ENCODE results near the gene MEIOB. TPM values are rescaled to one million over a fixed set of nuclear protein-coding genes. Genes with fewer than 3 reads are reported as not detected.

Gene MEIOB
- polyA plus RNA-seq, 3 donors = not detected

DNA sequence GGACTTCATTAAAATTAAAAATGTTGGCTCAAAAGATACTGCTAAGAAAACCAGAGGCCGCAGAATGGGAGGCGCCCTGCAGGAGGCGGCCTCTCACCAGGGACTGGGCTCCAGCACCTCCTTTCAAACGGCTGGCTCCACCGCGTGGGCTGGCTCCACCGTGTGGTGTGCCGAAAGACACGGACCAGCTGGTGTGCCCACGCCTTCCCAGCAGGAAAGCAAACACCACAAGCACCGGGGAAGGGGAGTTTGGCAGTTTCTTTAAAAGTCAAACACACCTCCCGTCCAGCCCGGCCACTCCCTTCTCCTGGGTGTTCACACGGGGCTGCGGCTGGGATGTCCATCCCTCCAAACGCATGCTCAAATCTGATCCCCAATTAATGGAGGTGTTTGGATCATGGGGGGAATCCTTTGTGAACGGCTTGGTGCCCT lies 59.2 kb downstream of the MEIOB start:
- intact Hi-C loops (cut with micrococcal nuclease) = no loop called here
- peak overlapping the region in 2 of 7 donors; percentile 17 to 25 for H3K27ac Mint-ChIP-seq
- no peak overlapping the region for H3K4me3 ChIP-seq (replicated peaks in 1 of 3; ENCODE audit: low read depth in 2 of 3, low read length in 3 of 3)

DNA sequence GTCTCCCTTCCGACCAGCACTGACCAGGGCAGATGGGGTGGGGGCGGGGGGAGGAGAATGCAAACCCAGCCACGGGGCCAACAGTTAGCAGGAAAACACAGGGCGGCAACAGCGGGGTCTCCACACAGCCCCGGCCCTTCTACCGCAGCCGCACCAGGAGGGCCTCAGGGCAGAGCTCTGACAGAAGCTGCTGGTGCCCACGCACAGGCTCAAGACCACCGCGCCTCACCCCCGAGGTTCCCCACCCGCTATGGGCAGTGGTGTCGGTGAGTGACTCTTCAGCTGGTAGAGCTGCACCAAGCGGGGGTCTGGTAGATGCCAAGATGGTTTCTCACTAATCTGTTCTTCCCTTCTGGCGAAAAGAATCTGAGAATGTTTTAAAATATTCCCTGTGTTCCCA lies 61.4 kb downstream of the MEIOB start:
- WGBS (ENCODE audit: insufficient coverage) = 99% methylated on average over 12 of the region's 16 CpGs

More for the DNA sequence above, 59.2 kb downstream of the MEIOB start:
- H3K4me1 Mint-ChIP-seq = no peaks in the 10 kb centered on the region
- peak in 2 of 3 donors; percentile 16 to 21 for DNase-seq
- Histone ChIP-seq H3K9me3 (replicated peaks in 1 of 2; ENCODE audit: control insufficient read depth in 1 of 2, insufficient read depth in 1 of 2, low read length in 2 of 2) (no peaks in the 10 kb centered on the region), H4K20me1 (ENCODE audit: insufficient read depth, low read length) (peaks cover 27% of the 10 kb centered on the region), H3K79me2 (ENCODE audit: insufficient read depth, low read length) (no peaks in the 10 kb centered on the region), H3K9ac (ENCODE audit: insufficient read depth, low read length, poor library complexity, severe bottlenecking) (no peak overlapping the region), H3K27ac (ENCODE audit: low read depth in 1 of 2, low read length in 2 of 2) (no peak overlapping the region), H3K4me2 (replicated peaks; ENCODE audit: extremely low read depth, low read length, poor library complexity, severe bottlenecking) (no peak overlapping the region), H3K36me3 (replicated peaks in 1 of 2; ENCODE audit: control insufficient read depth in 1 of 2, insufficient read depth in 2 of 2, low read length in 2 of 2) (peaks cover 60 to 73% of the 10 kb centered on the region in 2 donors), H3K4me1 (ENCODE audit: control insufficient read depth in 1 of 2, insufficient read depth in 2 of 2, low read length in 2 of 2) (no peaks in the 10 kb centered on the region), H2AFZ (ENCODE audit: insufficient read depth, low read depth, low read length, poor library complexity, severe bottlenecking) (no peak overlapping the region), H3K27me3 (ENCODE audit: control insufficient read depth in 2 of 2, insufficient read depth in 2 of 2, low read length in 2 of 2) (no peaks in the 10 kb centered on the region)
- WGBS (ENCODE audit: insufficient coverage) = 11% methylated on average over 11 of the region's 17 CpGs
- no peak overlapping the region for H3K4me3 Mint-ChIP-seq
- TF ChIP-seq, protein P1, sequence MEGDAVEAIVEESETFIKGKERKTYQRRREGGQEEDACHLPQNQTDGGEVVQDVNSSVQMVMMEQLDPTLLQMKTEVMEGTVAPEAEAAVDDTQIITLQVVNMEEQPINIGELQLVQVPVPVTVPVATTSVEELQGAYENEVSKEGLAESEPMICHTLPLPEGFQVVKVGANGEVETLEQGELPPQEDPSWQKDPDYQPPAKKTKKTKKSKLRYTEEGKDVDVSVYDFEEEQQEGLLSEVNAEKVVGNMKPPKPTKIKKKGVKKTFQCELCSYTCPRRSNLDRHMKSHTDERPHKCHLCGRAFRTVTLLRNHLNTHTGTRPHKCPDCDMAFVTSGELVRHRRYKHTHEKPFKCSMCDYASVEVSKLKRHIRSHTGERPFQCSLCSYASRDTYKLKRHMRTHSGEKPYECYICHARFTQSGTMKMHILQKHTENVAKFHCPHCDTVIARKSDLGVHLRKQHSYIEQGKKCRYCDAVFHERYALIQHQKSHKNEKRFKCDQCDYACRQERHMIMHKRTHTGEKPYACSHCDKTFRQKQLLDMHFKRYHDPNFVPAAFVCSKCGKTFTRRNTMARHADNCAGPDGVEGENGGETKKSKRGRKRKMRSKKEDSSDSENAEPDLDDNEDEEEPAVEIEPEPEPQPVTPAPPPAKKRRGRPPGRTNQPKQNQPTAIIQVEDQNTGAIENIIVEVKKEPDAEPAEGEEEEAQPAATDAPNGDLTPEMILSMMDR (IDR thresholded peaks at IDR 0.05) = no peak
- H3K27me3 Mint-ChIP-seq (ENCODE audit: low read depth in 3 of 3) = no peaks in the 10 kb centered on the region
- no peaks in the 10 kb centered on the region for H3K9me3 Mint-ChIP-seq
- H3K36me3 Mint-ChIP-seq = peaks cover 57 to 86% of the 10 kb centered on the region in 2 donors

More for the DNA sequence above, 61.4 kb downstream of the MEIOB start:
- Histone ChIP-seq H3K79me2 (ENCODE audit: insufficient read depth, low read length) (no peaks in the 10 kb centered on the region), H3K4me1 (ENCODE audit: control insufficient read depth in 1 of 2, insufficient read depth in 2 of 2, low read length in 2 of 2) (no peaks in the 10 kb centered on the region), H3K27ac (ENCODE audit: low read depth in 1 of 2, low read length in 2 of 2) (no peak overlapping the region), H3K9me3 (replicated peaks in 1 of 2; ENCODE audit: control insufficient read depth in 1 of 2, insufficient read depth in 1 of 2, low read length in 2 of 2) (no peaks in the 10 kb centered on the region), H3K27me3 (ENCODE audit: control insufficient read depth in 2 of 2, insufficient read depth in 2 of 2, low read length in 2 of 2) (no peaks in the 10 kb centered on the region), H3K36me3 (replicated peaks in 1 of 2; ENCODE audit: control insufficient read depth in 1 of 2, insufficient read depth in 2 of 2, low read length in 2 of 2) (peaks cover 46 to 64% of the 10 kb centered on the region in 2 donors), H3K4me3 (replicated peaks in 1 of 3; ENCODE audit: low read depth in 2 of 3, low read length in 3 of 3) (no peak overlapping the region), H3K9ac (ENCODE audit: insufficient read depth, low read length, poor library complexity, severe bottlenecking) (no peak overlapping the region), H3K4me2 (replicated peaks; ENCODE audit: extremely low read depth, low read length, poor library complexity, severe bottlenecking) (no peak overlapping the region), H2AFZ (ENCODE audit: insufficient read depth, low read depth, low read length, poor library complexity, severe bottlenecking) (no peak overlapping the region), H4K20me1 (ENCODE audit: insufficient read depth, low read length) (peaks cover 19% of the 10 kb centered on the region)
- no peaks in the 10 kb centered on the region for H3K27me3 Mint-ChIP-seq (ENCODE audit: low read depth in 3 of 3)
- H3K9me3 Mint-ChIP-seq = peaks cover 0 to 2% (median 0%) of the 10 kb centered on the region in 7 donors
- TF ChIP-seq, protein P1 (IDR thresholded peaks at IDR 0.05) = no peak
- no peak for DNase-seq
- intact Hi-C loops (cut with micrococcal nuclease) = no loop called here
- H3K27ac Mint-ChIP-seq = no peak overlapping the region
- H3K4me1 Mint-ChIP-seq = no peaks in the 10 kb centered on the region
- no peak overlapping the region for H3K4me3 Mint-ChIP-seq
- H3K36me3 Mint-ChIP-seq = peaks cover 53 to 83% of the 10 kb centered on the region in 2 donors

All from CD14-positive monocyte (primary cell).